Measurements from ENCODE around the gene UBL3. TPM values are rescaled to one million over a fixed set of nuclear protein-coding genes. Genes with fewer than 3 reads are reported as not detected.

The UBL3 gene
- polyA plus RNA-seq, 1 of the 3 experiments (the other 2 are of a cell fraction), result 5.8 TPM

DNA sequence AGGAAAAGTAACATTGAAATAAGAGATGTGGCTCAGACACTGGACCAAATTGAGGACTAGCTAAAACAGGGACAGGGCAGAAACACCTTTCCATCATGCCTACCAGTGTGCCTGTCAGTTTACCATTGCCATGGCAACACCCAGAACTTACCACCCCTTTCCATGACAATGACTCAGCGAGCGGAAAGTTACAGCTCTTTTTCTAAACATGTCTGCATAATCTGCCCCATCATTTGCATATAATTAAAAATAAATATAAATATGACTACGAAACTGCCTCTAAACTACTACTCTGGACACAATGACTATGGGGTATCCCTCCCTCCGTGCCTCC is 96.0 kb downstream of the UBL3 start:
- Histone ChIP-seq H3K9me2 (no peaks in the 10 kb centered on the region), H3K36me3 (replicated peaks in 1 of 2; ENCODE audit: control insufficient read depth in 1 of 2, insufficient read depth in 2 of 2, low read length in 1 of 2) (no peaks in the 10 kb centered on the region), H3K79me2 (ENCODE audit: insufficient read depth) (no peaks in the 10 kb centered on the region), H3K9me3 (no peaks in the 10 kb centered on the region), H3K4me2 (peak overlapping the region; percentile 5; the same call in 1 of the 2 replicates), H3K27me3 (ENCODE audit: insufficient read depth) (no peaks in the 10 kb centered on the region), H3F3A (replicated peaks; ENCODE audit: insufficient read depth) (no peaks in the 10 kb centered on the region), H3K4me1 (ENCODE audit: control insufficient read depth in 1 of 2, insufficient read depth in 2 of 2, low read depth in 1 of 2, low read length in 1 of 2) (peaks cover 0 to 4% of the 10 kb centered on the region in 2 experiments; a peak in 1 of 4 replicates), H3K4me3 (ENCODE audit: low read depth in 2 of 2, low read length in 1 of 2) (no peak overlapping the region), H3K27ac (ENCODE audit: low read depth in 2 of 2, low read length in 1 of 2) (peak overlapping the region in 1 of 2 experiments; percentile 34; a peak in 1 of 4 replicates), H2AFZ (ENCODE audit: low read depth) (no peak overlapping the region), H4K20me1 (ENCODE audit: insufficient read depth) (no peaks in the 10 kb centered on the region), H3K9ac (no peak overlapping the region)
- POLR2A ChIA-PET, result no interaction called here
- DNase-seq, result no peak
- CTCF ChIA-PET, result interaction anchor here (1.3 to 3.2 kb wide), 2 partner anchors 16 to 246 kb away, joined by 3 to 6 read pairs; no protein-coding TSS in a partner anchor
- no peak for TF ChIP-seq FOXM1 (IDR thresholded peaks at IDR 0.05; ENCODE audit: low read depth)
- TF ChIP-seq, protein P1, sequence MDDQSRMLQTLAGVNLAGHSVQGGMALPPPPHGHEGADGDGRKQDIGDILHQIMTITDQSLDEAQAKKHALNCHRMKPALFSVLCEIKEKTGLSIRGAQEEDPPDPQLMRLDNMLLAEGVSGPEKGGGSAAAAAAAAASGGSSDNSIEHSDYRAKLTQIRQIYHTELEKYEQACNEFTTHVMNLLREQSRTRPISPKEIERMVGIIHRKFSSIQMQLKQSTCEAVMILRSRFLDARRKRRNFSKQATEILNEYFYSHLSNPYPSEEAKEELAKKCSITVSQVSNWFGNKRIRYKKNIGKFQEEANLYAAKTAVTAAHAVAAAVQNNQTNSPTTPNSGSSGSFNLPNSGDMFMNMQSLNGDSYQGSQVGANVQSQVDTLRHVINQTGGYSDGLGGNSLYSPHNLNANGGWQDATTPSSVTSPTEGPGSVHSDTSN (IDR thresholded peaks at IDR 0.05), result peak; percentile 34; the same call in 1 of the 2 replicates
- 85% methylated on average over 4 of the region's 4 CpGs for WGBS (ENCODE audit: low lambda C conversion rate)

DNA sequence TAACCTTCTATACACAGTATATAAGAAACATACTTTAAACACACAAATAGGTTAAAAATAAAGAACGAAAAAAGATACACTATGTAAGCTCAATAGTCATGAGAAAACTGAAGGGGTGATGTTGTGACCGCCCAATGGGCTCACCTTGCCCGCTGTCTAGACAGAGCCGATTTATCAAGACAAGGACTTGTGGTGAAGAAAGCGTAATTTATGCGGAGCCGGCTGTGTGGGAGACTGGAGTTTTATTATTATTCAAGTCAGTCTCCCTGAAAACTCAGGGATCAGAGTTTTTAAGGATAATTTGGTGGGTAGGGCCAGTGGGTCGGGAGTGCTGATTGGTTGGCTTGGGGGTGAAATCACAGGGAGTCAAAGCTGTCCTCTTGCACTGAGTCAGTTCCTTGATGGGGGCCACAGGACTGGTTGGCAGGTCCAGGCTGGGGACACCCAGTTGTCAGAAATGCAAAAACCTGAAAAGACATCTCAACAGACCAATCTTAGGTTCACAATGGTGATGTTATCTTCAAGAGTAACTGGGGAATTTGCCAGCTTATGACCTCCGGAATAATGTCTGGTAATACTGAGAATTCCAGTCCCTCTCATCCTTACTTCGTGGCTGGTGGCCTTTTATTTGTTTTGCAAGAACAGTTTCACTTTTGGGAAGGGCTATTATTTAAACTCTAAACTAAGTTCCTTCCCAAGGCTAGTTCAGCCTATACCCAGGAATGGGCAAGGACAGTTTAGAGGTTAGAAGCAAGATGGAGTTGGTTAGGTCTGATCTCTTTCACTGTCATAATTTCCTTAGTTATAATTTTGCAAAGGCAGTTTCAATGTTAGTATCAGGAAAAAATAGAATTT is 96.6 kb downstream of the UBL3 start:
- H3K4me2 ChIP-seq, result peak overlapping the region; percentile 5; the same call in 1 of the 2 replicates
- no peak overlapping the region for H3K4me3 ChIP-seq (ENCODE audit: low read depth in 2 of 2, low read length in 1 of 2)
- TF ChIP-seq TCF12 (IDR thresholded peaks at IDR 0.05), result no peak
- TF ChIP-seq, protein P2, sequence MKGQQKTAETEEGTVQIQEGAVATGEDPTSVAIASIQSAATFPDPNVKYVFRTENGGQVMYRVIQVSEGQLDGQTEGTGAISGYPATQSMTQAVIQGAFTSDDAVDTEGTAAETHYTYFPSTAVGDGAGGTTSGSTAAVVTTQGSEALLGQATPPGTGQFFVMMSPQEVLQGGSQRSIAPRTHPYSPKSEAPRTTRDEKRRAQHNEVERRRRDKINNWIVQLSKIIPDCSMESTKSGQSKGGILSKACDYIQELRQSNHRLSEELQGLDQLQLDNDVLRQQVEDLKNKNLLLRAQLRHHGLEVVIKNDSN (IDR thresholded peaks at IDR 0.05; ENCODE audit: borderline replicate concordance, low read depth), result no peak
- TF ChIP-seq, protein P3, sequence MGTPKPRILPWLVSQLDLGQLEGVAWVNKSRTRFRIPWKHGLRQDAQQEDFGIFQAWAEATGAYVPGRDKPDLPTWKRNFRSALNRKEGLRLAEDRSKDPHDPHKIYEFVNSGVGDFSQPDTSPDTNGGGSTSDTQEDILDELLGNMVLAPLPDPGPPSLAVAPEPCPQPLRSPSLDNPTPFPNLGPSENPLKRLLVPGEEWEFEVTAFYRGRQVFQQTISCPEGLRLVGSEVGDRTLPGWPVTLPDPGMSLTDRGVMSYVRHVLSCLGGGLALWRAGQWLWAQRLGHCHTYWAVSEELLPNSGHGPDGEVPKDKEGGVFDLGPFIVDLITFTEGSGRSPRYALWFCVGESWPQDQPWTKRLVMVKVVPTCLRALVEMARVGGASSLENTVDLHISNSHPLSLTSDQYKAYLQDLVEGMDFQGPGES (IDR thresholded peaks at IDR 0.05; ENCODE audit: low read depth, low read length), result no peak
- no peak for TF ChIP-seq POLR2AphosphoS5 (IDR thresholded peaks at IDR 0.05; ENCODE audit: low read depth, low read length)
- no peak for TF ChIP-seq JUND (IDR thresholded peaks at IDR 0.05)
- TF ChIP-seq RCOR1 (IDR thresholded peaks at IDR 0.05; ENCODE audit: low read length), result no peak
- no peaks in the 10 kb centered on the region for H3K9me2 ChIP-seq
- POLR2A ChIA-PET, result no interaction called here
- H3F3A ChIP-seq (replicated peaks; ENCODE audit: insufficient read depth), result no peaks in the 10 kb centered on the region
- no peak overlapping the region for H3K9ac ChIP-seq
- no peak for DNase-seq
- no peak overlapping the region for H2AFZ ChIP-seq (ENCODE audit: low read depth)
- H3K79me2 ChIP-seq (ENCODE audit: insufficient read depth), result no peaks in the 10 kb centered on the region
- H3K27ac ChIP-seq (ENCODE audit: low read depth in 2 of 2, low read length in 1 of 2), result peak overlapping the region in 1 of 2 experiments; percentile 34; a peak in 1 of 4 replicates
- H3K36me3 ChIP-seq (replicated peaks in 1 of 2; ENCODE audit: control insufficient read depth in 1 of 2, insufficient read depth in 2 of 2, low read length in 1 of 2), result no peaks in the 10 kb centered on the region
- H4K20me1 ChIP-seq (ENCODE audit: insufficient read depth), result no peaks in the 10 kb centered on the region
- H3K27me3 ChIP-seq (ENCODE audit: insufficient read depth), result no peaks in the 10 kb centered on the region
- WGBS (ENCODE audit: low lambda C conversion rate), result 82% methylated on average over 10 of the region's 10 CpGs
- CTCF ChIA-PET, result interaction anchor here (1.3 to 3.2 kb wide), 2 partner anchors 17 to 246 kb away, joined by 3 to 6 read pairs; no protein-coding TSS in a partner anchor
- H3K9me3 ChIP-seq, result no peaks in the 10 kb centered on the region
- peaks cover 0 to 4% of the 10 kb centered on the region in 2 experiments; a peak in 1 of 4 replicates for H3K4me1 ChIP-seq (ENCODE audit: control insufficient read depth in 1 of 2, insufficient read depth in 2 of 2, low read depth in 1 of 2, low read length in 1 of 2)

Data from SK-N-SH (cell line).